ENCODE results near the gene PTCD2. TPM values are rescaled to one million over a fixed set of nuclear protein-coding genes. Genes with fewer than 3 reads are reported as not detected.

Gene PTCD2
- total and polyA plus RNA-seq, 2 donors (not counting 3 experiments of a cell fraction or from before 2014, with no cell fraction given) = 4.3 to 6.7 TPM

DNA sequence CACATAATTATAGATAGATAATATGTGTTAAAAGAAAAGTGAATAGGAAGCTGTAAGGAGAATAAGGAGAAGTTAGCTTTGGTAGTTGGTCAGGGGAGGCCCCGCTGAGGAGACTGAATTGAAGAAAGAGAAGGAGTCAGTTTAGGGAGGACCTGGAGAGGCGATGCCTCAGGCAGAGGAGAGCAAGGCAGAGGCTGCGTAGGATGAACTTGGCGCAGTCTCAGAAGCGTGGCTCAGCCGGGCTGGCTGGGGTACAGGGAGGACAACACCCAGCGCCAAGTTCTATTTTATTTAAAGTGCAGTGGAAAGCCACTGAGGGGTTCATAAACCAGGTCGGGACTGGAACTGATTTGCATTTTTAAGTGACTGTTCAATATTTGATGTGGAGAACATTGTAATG, 68.5 kb downstream of the PTCD2 start:
- POLR2A ChIA-PET = interaction anchor here (1.7 kb wide), 1 partner anchor 63 kb away, joined by 6 read pairs; no protein-coding TSS in a partner anchor
- Histone ChIP-seq H3K9ac (replicated peaks; ENCODE audit: extremely low read depth, insufficient read depth, low read length) (peak overlapping the region; percentile 76), H2AFZ (ENCODE audit: low read depth, low read length) (peak overlapping the region; percentile 12), H3K9me1 (replicated peaks; ENCODE audit: control insufficient read depth, extremely low read depth, insufficient read depth, low read length) (no peaks in the 10 kb centered on the region), H3K4me2 (ENCODE audit: insufficient read depth, low read length) (peak overlapping the region; percentile 57), H3K9me3 (replicated peaks; ENCODE audit: control insufficient read depth, insufficient read depth, low read length) (no peaks in the 10 kb centered on the region), H4K20me1 (replicated peaks; ENCODE audit: control insufficient read depth, extremely low read depth, insufficient read depth, low read length) (no peaks in the 10 kb centered on the region), H3K4me1 (ENCODE audit: control insufficient read depth, extremely low read depth, insufficient read depth, low read length) (peaks cover 43% of the 10 kb centered on the region), H3K27me3 (ENCODE audit: control insufficient read depth in 2 of 2, insufficient read depth in 2 of 2, low read length in 2 of 2) (no peaks in the 10 kb centered on the region), H3K36me3 (ENCODE audit: control insufficient read depth in 2 of 2, extremely low read depth in 1 of 2, insufficient read depth in 2 of 2, low read length in 2 of 2) (no peaks in the 10 kb centered on the region), H3K4me3 (replicated peaks in 1 of 3; ENCODE audit: insufficient read depth in 1 of 3, low read depth in 1 of 3, low read length in 3 of 3) (no peak overlapping the region), H3K79me2 (ENCODE audit: control insufficient read depth, insufficient read depth, low read length) (no peaks in the 10 kb centered on the region), H3K27ac (ENCODE audit: insufficient read depth, low read depth, low read length) (peak overlapping the region; percentile 97)
- CTCF ChIA-PET = interaction anchor here (1.1 to 3.1 kb wide), 7 partner anchors 9 to 136 kb away, joined by 3 to 32 read pairs (median 11); no protein-coding TSS in a partner anchor
- dilution Hi-C loops (cut with MboI; ENCODE audit: extremely low pct_ligation_motif_present, low sequenced_read_pairs) (no loop called here), intact Hi-C loops (cut with micrococcal nuclease) (loop anchor here (1.0 to 5.0 kb wide), 4 partner anchors 22 to 214 kb away; partner anchors contain the start of gene ZNF366)
- BruUV-seq (replicated peaks) = no TSS peak
- no peak for DNase-seq (ENCODE audit: low read depth, low spot score)
- no peak for FAIRE-seq
- TF ChIP-seq POLR2A (IDR thresholded peaks at IDR 0.05; ENCODE audit: low read depth, low read length) = no peak

DNA sequence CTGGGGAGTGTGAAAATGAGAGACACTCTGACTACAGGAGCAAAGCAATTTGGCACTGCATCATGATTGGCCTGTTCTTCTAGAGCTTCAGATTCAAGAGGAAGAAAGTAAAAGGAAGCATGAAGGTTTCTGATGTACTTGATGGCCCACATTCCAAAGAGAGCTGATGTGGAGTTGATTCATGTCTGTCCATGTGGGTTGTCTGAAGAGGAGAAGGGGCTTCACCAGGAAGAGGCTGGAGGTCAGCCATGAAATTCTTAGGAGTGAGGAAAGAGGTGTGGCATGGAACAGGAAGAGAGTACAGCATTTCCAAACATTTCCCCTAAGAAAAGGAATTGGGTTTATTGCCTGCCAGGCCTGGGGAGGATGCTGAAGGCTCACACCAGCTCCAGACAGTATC, 70.7 kb downstream of the PTCD2 start:
- Histone ChIP-seq H2AFZ (ENCODE audit: low read depth, low read length) (peak overlapping the region; percentile 43), H3K9me1 (replicated peaks; ENCODE audit: control insufficient read depth, extremely low read depth, insufficient read depth, low read length) (no peaks in the 10 kb centered on the region), H3K27me3 (ENCODE audit: control insufficient read depth in 2 of 2, insufficient read depth in 2 of 2, low read length in 2 of 2) (no peaks in the 10 kb centered on the region), H3K4me2 (ENCODE audit: insufficient read depth, low read length) (no peak overlapping the region), H3K4me3 (replicated peaks in 1 of 3; ENCODE audit: insufficient read depth in 1 of 3, low read depth in 1 of 3, low read length in 3 of 3) (no peak overlapping the region), H3K9me3 (replicated peaks; ENCODE audit: control insufficient read depth, insufficient read depth, low read length) (no peaks in the 10 kb centered on the region), H3K79me2 (ENCODE audit: control insufficient read depth, insufficient read depth, low read length) (no peaks in the 10 kb centered on the region), H3K27ac (ENCODE audit: insufficient read depth, low read depth, low read length) (no peak overlapping the region), H3K9ac (replicated peaks; ENCODE audit: extremely low read depth, insufficient read depth, low read length) (no peak overlapping the region), H3K4me1 (ENCODE audit: control insufficient read depth, extremely low read depth, insufficient read depth, low read length) (peaks cover 48% of the 10 kb centered on the region), H3K36me3 (ENCODE audit: control insufficient read depth in 2 of 2, extremely low read depth in 1 of 2, insufficient read depth in 2 of 2, low read length in 2 of 2) (no peaks in the 10 kb centered on the region), H4K20me1 (replicated peaks; ENCODE audit: control insufficient read depth, extremely low read depth, insufficient read depth, low read length) (no peaks in the 10 kb centered on the region)
- dilution Hi-C loops (cut with MboI; ENCODE audit: extremely low pct_ligation_motif_present, low sequenced_read_pairs) = no loop called here
- intact Hi-C loops (cut with micrococcal nuclease) = no loop called here
- POLR2A ChIA-PET = no interaction called here
- FAIRE-seq (no peak), DNase-seq (ENCODE audit: low read depth, low spot score) (no peak)
- CTCF ChIA-PET = interaction anchor here (0.6 to 1.7 kb wide), 4 partner anchors 19 to 133 kb away, joined by 3 to 5 read pairs (median 3); no protein-coding TSS in a partner anchor
- BruUV-seq (replicated peaks) = no TSS peak
- no peak for TF ChIP-seq JUN (IDR thresholded peaks at IDR 0.05; ENCODE audit: borderline replicate concordance, insufficient read depth, insufficient read length, low read depth)
- no peak for TF ChIP-seq EZH2 (IDR thresholded peaks at IDR 0.05; ENCODE audit: borderline replicate concordance, low read depth, low read length, severe bottlenecking)
- no peak for TF ChIP-seq FOS (IDR thresholded peaks at IDR 0.05; ENCODE audit: borderline replicate concordance, insufficient read depth, low read length)
- TF ChIP-seq, protein P1, sequence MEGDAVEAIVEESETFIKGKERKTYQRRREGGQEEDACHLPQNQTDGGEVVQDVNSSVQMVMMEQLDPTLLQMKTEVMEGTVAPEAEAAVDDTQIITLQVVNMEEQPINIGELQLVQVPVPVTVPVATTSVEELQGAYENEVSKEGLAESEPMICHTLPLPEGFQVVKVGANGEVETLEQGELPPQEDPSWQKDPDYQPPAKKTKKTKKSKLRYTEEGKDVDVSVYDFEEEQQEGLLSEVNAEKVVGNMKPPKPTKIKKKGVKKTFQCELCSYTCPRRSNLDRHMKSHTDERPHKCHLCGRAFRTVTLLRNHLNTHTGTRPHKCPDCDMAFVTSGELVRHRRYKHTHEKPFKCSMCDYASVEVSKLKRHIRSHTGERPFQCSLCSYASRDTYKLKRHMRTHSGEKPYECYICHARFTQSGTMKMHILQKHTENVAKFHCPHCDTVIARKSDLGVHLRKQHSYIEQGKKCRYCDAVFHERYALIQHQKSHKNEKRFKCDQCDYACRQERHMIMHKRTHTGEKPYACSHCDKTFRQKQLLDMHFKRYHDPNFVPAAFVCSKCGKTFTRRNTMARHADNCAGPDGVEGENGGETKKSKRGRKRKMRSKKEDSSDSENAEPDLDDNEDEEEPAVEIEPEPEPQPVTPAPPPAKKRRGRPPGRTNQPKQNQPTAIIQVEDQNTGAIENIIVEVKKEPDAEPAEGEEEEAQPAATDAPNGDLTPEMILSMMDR (IDR thresholded peaks at IDR 0.05; ENCODE audit: extremely low read depth in 1 of 2, insufficient read depth in 1 of 2, low read depth in 1 of 2, low read length in 2 of 2) = no peak
- no peak for TF ChIP-seq POLR2AphosphoS5 (IDR thresholded peaks at IDR 0.05; ENCODE audit: insufficient read depth, low read depth, low read length)
- TF ChIP-seq GATA2 (IDR thresholded peaks at IDR 0.05; ENCODE audit: insufficient read depth, insufficient read length, low read depth, low read length) = no peak
- TF ChIP-seq MYC (IDR thresholded peaks at IDR 0.05; ENCODE audit: low read depth, low read length) = no peak
- TF ChIP-seq, protein P2, sequence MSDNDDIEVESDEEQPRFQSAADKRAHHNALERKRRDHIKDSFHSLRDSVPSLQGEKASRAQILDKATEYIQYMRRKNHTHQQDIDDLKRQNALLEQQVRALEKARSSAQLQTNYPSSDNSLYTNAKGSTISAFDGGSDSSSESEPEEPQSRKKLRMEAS (IDR thresholded peaks at IDR 0.05; ENCODE audit: insufficient read depth, insufficient read length) = no peak
- TF ChIP-seq POLR2A (IDR thresholded peaks at IDR 0.05; ENCODE audit: low read depth, low read length) = no peak
